GM21619 (cell line): Measurements from ENCODE around the gene CPNE1.
A peak's percentile ranks its signal among the peaks of the same experiment; 100 is the strongest.
"Not testable (repeated sequence)": the region's sequence is repeated elsewhere in the genome, so short reads cannot be mapped to it uniquely, and the experiment has no call there.

Experiments
- ATAC-seq: cut with Tn5 transposase; IDR thresholded peaks from one replicate; pipeline ENCODE4 v1.9.1; 2021; ENCODE audit not compliant: unreplicated experiment

CPNE1 gene

GRCh38 chr20:35664466-35665206 is at the start of gene CPNE1, which contains the start of gene RBM12:
Gene CPNE1, minus strand, starts transcription at chr20:35664900. Its CDS starts 31,977 bp downstream, at chr20:35632923.
Gene RBM12, minus strand, starts transcription at chr20:35664900. Its CDS starts 9,578 bp downstream, at chr20:35655322.
- ATAC-seq: peak; percentile 64

- no peak for ATAC-seq
These were observed 49.4 kb upstream of the CPNE1 start for GRCh38 chr20:35714127-35714526.

- ATAC-seq: not testable (repeated sequence)
These were observed 48.4 kb upstream of the CPNE1 start for GRCh38 chr20:35713120-35713519.

GRCh38 chr20:35711588-35712209 is 47.0 kb upstream of the CPNE1 start:
- ATAC-seq: no peak

GRCh38 chr20:35710884-35711587 is 46.3 kb upstream of the CPNE1 start:
- no peak for ATAC-seq

- ATAC-seq: no peak
These were observed 45.3 kb upstream of the CPNE1 start for GRCh38 chr20:35710039-35710438.

GRCh38 chr20:35709259-35709658 is 44.6 kb upstream of the CPNE1 start:
- no peak for ATAC-seq

- ATAC-seq: no peak
These were observed 43.8 kb upstream of the CPNE1 start for GRCh38 chr20:35708502-35708901.

- ATAC-seq: not testable (repeated sequence)
These were observed 42.2 kb upstream of the CPNE1 start for GRCh38 chr20:35706591-35707529.

GRCh38 chr20:35705894-35706293 is 41.2 kb upstream of the CPNE1 start:
- ATAC-seq: not testable (repeated sequence)

- ATAC-seq: no peak
These were observed 40.0 kb upstream of the CPNE1 start for GRCh38 chr20:35704514-35705261.

- ATAC-seq: no peak
These were observed 38.4 kb upstream of the CPNE1 start for GRCh38 chr20:35702824-35703695.

GRCh38 chr20:35702051-35702823 is 37.5 kb upstream of the CPNE1 start:
- no peak for ATAC-seq

- ATAC-seq: no peak
These were observed 36.0 kb upstream of the CPNE1 start for GRCh38 chr20:35700625-35701148.

GRCh38 chr20:35699957-35700624 is 35.4 kb upstream of the CPNE1 start:
- ATAC-seq: no peak

- ATAC-seq: peak; percentile 76
These were observed 34.6 kb upstream of the CPNE1 start, which contains the start of the genes NFS1 and ROMO1 for GRCh38 chr20:35699127-35699956. Gene NFS1, minus strand, starts transcription at chr20:35699352. Its CDS starts 64 bp downstream, at chr20:35699288. Gene ROMO1, plus strand, starts transcription at chr20:35699405. Its CDS starts 228 bp downstream, at chr20:35699633.
